Measurements from ENCODE around the gene MBNL1. TPM values are rescaled to one million over a fixed set of nuclear protein-coding genes. Genes with fewer than 3 reads are reported as not detected.

Gene MBNL1
- total RNA-seq, 2 donors from 2014 or later: 1.3 to 4.9 TPM

GRCh38 chr3:152272771-152273242 is 4.1 kb downstream of the MBNL1 start:
- H3K9me3 ChIP-seq (ENCODE audit: control insufficient read depth, low read length): no peaks in the 10 kb centered on the region
- no peak for TF ChIP-seq CTCF (conservative IDR thresholded peaks at IDR 0.05)
- no peak overlapping the region for H3K4me3 ChIP-seq (ENCODE audit: low read length)
- Mint-ChIP-seq H3K4me1 (peaks cover 3% of the 10 kb centered on the region), H3K27me3 (ENCODE audit: insufficient read depth) (peaks cover 87% of the 10 kb centered on the region), H3K27ac (no peak overlapping the region), H3K36me3 (ENCODE audit: low read depth) (no peaks in the 10 kb centered on the region), H3K9me3 (no peaks in the 10 kb centered on the region), H3K4me3 (no peak overlapping the region)
- WGBS, 2 experiments (ENCODE audit: insufficient coverage in 1 of 2, insufficient read length in 1 of 2): 72 to 79% methylated on average over 3 of the region's 3 CpGs
- no peak overlapping the region for H3K27ac ChIP-seq (ENCODE audit: low read depth, low read length)
- H3K27me3 ChIP-seq (ENCODE audit: control insufficient read depth, insufficient read depth, low read length, poor library complexity, severe bottlenecking): peaks cover 98% of the 10 kb centered on the region
- H3K9ac ChIP-seq (ENCODE audit: extremely low read depth, low read length, poor library complexity, severe bottlenecking): no peak overlapping the region
- H3K4me1 ChIP-seq (ENCODE audit: control insufficient read depth, insufficient read depth, low read length): peaks cover 4% of the 10 kb centered on the region
- H3K36me3 ChIP-seq (ENCODE audit: control insufficient read depth, insufficient read depth, low read length): no peaks in the 10 kb centered on the region
- no peak for DNase-seq

- Mint-ChIP-seq H3K4me1 (peaks cover 8% of the 10 kb centered on the region), H3K4me3 (no peak overlapping the region), H3K27me3 (ENCODE audit: insufficient read depth) (peaks cover 79% of the 10 kb centered on the region), H3K36me3 (ENCODE audit: low read depth) (no peaks in the 10 kb centered on the region), H3K27ac (no peak overlapping the region), H3K9me3 (no peaks in the 10 kb centered on the region)
- H3K9me3 ChIP-seq (ENCODE audit: control insufficient read depth, low read length): no peaks in the 10 kb centered on the region
- H3K9ac ChIP-seq (ENCODE audit: extremely low read depth, low read length, poor library complexity, severe bottlenecking): no peak overlapping the region
- no peak for TF ChIP-seq CTCF (conservative IDR thresholded peaks at IDR 0.05)
- no peak overlapping the region for H3K4me3 ChIP-seq (ENCODE audit: low read length)
- no peak for DNase-seq
- no peak overlapping the region for H3K27ac ChIP-seq (ENCODE audit: low read depth, low read length)
- peaks cover 97% of the 10 kb centered on the region for H3K27me3 ChIP-seq (ENCODE audit: control insufficient read depth, insufficient read depth, low read length, poor library complexity, severe bottlenecking)
- H3K4me1 ChIP-seq (ENCODE audit: control insufficient read depth, insufficient read depth, low read length): peaks cover 6% of the 10 kb centered on the region
- no peaks in the 10 kb centered on the region for H3K36me3 ChIP-seq (ENCODE audit: control insufficient read depth, insufficient read depth, low read length)
- WGBS, 2 experiments (ENCODE audit: insufficient coverage in 1 of 2, insufficient read length in 1 of 2): 95 to 100% methylated on average over 1 of the region's 1 CpG
Observed at GRCh38 chr3:152276681-152277080, 8.0 kb downstream of the MBNL1 start.

- Histone ChIP-seq H3K9ac (ENCODE audit: extremely low read depth, low read length, poor library complexity, severe bottlenecking) (no peak overlapping the region), H3K9me3 (ENCODE audit: control insufficient read depth, low read length) (no peaks in the 10 kb centered on the region), H3K4me1 (ENCODE audit: control insufficient read depth, insufficient read depth, low read length) (peaks cover 6% of the 10 kb centered on the region), H3K27ac (ENCODE audit: low read depth, low read length) (no peak overlapping the region), H3K36me3 (ENCODE audit: control insufficient read depth, insufficient read depth, low read length) (no peaks in the 10 kb centered on the region), H3K4me3 (ENCODE audit: low read length) (no peak overlapping the region), H3K27me3 (ENCODE audit: control insufficient read depth, insufficient read depth, low read length, poor library complexity, severe bottlenecking) (peaks cover 97% of the 10 kb centered on the region)
- DNase-seq: no peak
- no peak for TF ChIP-seq CTCF (conservative IDR thresholded peaks at IDR 0.05)
- 85% methylated on average over 1 of the region's 1 CpG; no CpG with 5 or more reads in 1 of the 2 experiments for WGBS, 2 experiments (ENCODE audit: insufficient coverage in 1 of 2, insufficient read length in 1 of 2)
- Mint-ChIP-seq H3K27ac (no peak overlapping the region), H3K4me3 (no peak overlapping the region), H3K9me3 (no peaks in the 10 kb centered on the region), H3K36me3 (ENCODE audit: low read depth) (no peaks in the 10 kb centered on the region), H3K27me3 (ENCODE audit: insufficient read depth) (peaks cover 77% of the 10 kb centered on the region), H3K4me1 (peaks cover 9% of the 10 kb centered on the region)
Observed at GRCh38 chr3:152277198-152277597, 8.5 kb downstream of the MBNL1 start.
